Hematopoietic multipotent progenitor cell treated with erythropoietin and hydrocortisone succinate and interleukin-3 and kit ligand, for 15 days (in vitro differentiated cells): Measurements from ENCODE around the gene ELP6.
"Not testable (repeated sequence)": the region's sequence is repeated elsewhere in the genome, so short reads cannot be mapped to it uniquely, and the experiment has no call there.

ENCODE experiments used
- DNase-seq: peaks from one replicate; pipeline ENCODE4 v3.0.0-alpha.2; 2015; ENCODE audit warnings: low spot score

ELP6 gene

GRCh38 chr3:47464588-47464987 is 48.9 kb downstream of the ELP6 start:
- DNase-seq, result no peak

- not testable (repeated sequence) for DNase-seq
Measured at GRCh38 chr3:47459534-47460085, 53.9 kb downstream of the ELP6 start.

GRCh38 chr3:47456984-47457383 is 56.5 kb downstream of the ELP6 start:
- DNase-seq, result no peak

- no peak for DNase-seq
Measured at GRCh38 chr3:47455806-47456452, 57.6 kb downstream of the ELP6 start.

GRCh38 chr3:47452453-47453215 is 60.9 kb downstream of the ELP6 start:
- DNase-seq, result no peak
